Measurements from ENCODE around the gene CA5A. TPM values are rescaled to one million over a fixed set of nuclear protein-coding genes. Genes with fewer than 3 reads are reported as not detected.

CA5A gene
- total RNA-seq, 2 experiments from 2014 or later = not detected

GRCh38 chr16:87974178-87974577 lies 37.8 kb upstream of the CA5A start:
- Histone ChIP-seq H3K27me3 (ENCODE audit: control insufficient read depth in 1 of 2, insufficient read depth in 2 of 2, low read length in 2 of 2) (no peaks in the 10 kb centered on the region), H3K9me3 (ENCODE audit: control insufficient read depth in 1 of 2, insufficient read depth in 1 of 2, low read length in 2 of 2) (peaks cover 16 to 19% of the 10 kb centered on the region in 2 experiments), H3K36me3 (ENCODE audit: insufficient read depth, low read length) (peaks cover 22% of the 10 kb centered on the region), H3K4me3 (ENCODE audit: low read length) (no peak overlapping the region), H3K4me1 (ENCODE audit: insufficient read depth, low read length) (peaks cover 6% of the 10 kb centered on the region), H3K27ac (ENCODE audit: low read depth in 1 of 2, low read length in 2 of 2) (no peak overlapping the region)
- Mint-ChIP-seq H3K9me3 (peaks cover 4% of the 10 kb centered on the region), H3K27ac (no peak overlapping the region), H3K27me3 (no peaks in the 10 kb centered on the region), H3K36me3 (ENCODE audit: low read depth) (peaks cover 77% of the 10 kb centered on the region), H3K4me3 (no peak overlapping the region), H3K4me1 (ENCODE audit: low read depth) (peaks cover 20% of the 10 kb centered on the region)
- TF ChIP-seq CTCF (IDR thresholded peaks at IDR 0.05) = no peak
- ATAC-seq (ENCODE audit: poor library complexity) (no peak), DNase-seq (no peak)
- POLR2A ChIA-PET = no interaction called here
- intact Hi-C loops (cut with DNase I, micrococcal nuclease) = no loop called here
- CTCF ChIA-PET = no interaction called here

GRCh38 chr16:87973717-87974116 lies 37.4 kb upstream of the CA5A start:
- ChIA-PET CTCF (interaction anchor here (0.9 kb wide), 1 partner anchor 23 kb away, joined by 3 read pairs; the partner anchor contains the start of gene BANP), POLR2A (no interaction called here)
- no peak overlapping the region for H3K27ac Mint-ChIP-seq
- H3K4me1 ChIP-seq (ENCODE audit: insufficient read depth, low read length) = peaks cover 6% of the 10 kb centered on the region
- no peaks in the 10 kb centered on the region for H3K27me3 Mint-ChIP-seq
- H3K9me3 Mint-ChIP-seq = peaks cover 4% of the 10 kb centered on the region
- no peak overlapping the region for H3K4me3 ChIP-seq (ENCODE audit: low read length)
- H3K36me3 ChIP-seq (ENCODE audit: insufficient read depth, low read length) = peaks cover 18% of the 10 kb centered on the region
- intact Hi-C loops (cut with DNase I, micrococcal nuclease) = no loop called here
- peaks cover 20% of the 10 kb centered on the region for H3K4me1 Mint-ChIP-seq (ENCODE audit: low read depth)
- DNase-seq = no peak
- H3K27me3 ChIP-seq (ENCODE audit: control insufficient read depth in 1 of 2, insufficient read depth in 2 of 2, low read length in 2 of 2) = no peaks in the 10 kb centered on the region
- no peak overlapping the region for H3K4me3 Mint-ChIP-seq
- no peak for ATAC-seq (ENCODE audit: poor library complexity)
- peaks cover 75% of the 10 kb centered on the region for H3K36me3 Mint-ChIP-seq (ENCODE audit: low read depth)
- H3K27ac ChIP-seq (ENCODE audit: low read depth in 1 of 2, low read length in 2 of 2) = no peak overlapping the region
- peaks cover 16 to 19% of the 10 kb centered on the region in 2 experiments for H3K9me3 ChIP-seq (ENCODE audit: control insufficient read depth in 1 of 2, insufficient read depth in 1 of 2, low read length in 2 of 2)
- TF ChIP-seq CTCF (IDR thresholded peaks at IDR 0.05) = no peak

GRCh38 chr16:87971933-87972332 lies 35.6 kb upstream of the CA5A start:
- POLR2A ChIA-PET = no interaction called here
- H3K36me3 Mint-ChIP-seq (ENCODE audit: low read depth) = peaks cover 76% of the 10 kb centered on the region

More at GRCh38 chr16:87971933-87972332, 35.6 kb upstream of the CA5A start:
- CTCF ChIA-PET = no interaction called here
- Histone ChIP-seq H3K4me1 (ENCODE audit: insufficient read depth, low read length) (peaks cover 7% of the 10 kb centered on the region), H3K36me3 (ENCODE audit: insufficient read depth, low read length) (peaks cover 13% of the 10 kb centered on the region), H3K4me3 (ENCODE audit: low read length) (no peak overlapping the region), H3K27ac (ENCODE audit: low read depth in 1 of 2, low read length in 2 of 2) (no peak overlapping the region), H3K9me3 (ENCODE audit: control insufficient read depth in 1 of 2, insufficient read depth in 1 of 2, low read length in 2 of 2) (peaks cover 16 to 19% of the 10 kb centered on the region in 2 experiments), H3K27me3 (ENCODE audit: control insufficient read depth in 1 of 2, insufficient read depth in 2 of 2, low read length in 2 of 2) (no peaks in the 10 kb centered on the region)
- DNase-seq (no peak), ATAC-seq (ENCODE audit: poor library complexity) (no peak)
- intact Hi-C loops (cut with DNase I, micrococcal nuclease) = no loop called here
- Mint-ChIP-seq H3K27me3 (no peaks in the 10 kb centered on the region), H3K27ac (no peak overlapping the region), H3K9me3 (peaks cover 4% of the 10 kb centered on the region), H3K4me1 (ENCODE audit: low read depth) (peaks cover 24% of the 10 kb centered on the region), H3K4me3 (no peak overlapping the region)
- no peak for TF ChIP-seq CTCF (IDR thresholded peaks at IDR 0.05)

All from CD4-positive, alpha-beta T cell (primary cell).